Measurements from ENCODE around the gene C9orf40. TPM values are rescaled to one million over a fixed set of nuclear protein-coding genes. Genes with fewer than 3 reads are reported as not detected.

Gene C9orf40
- total RNA-seq (5.1 and 7.5 TPM in 2 replicates), polyA plus RNA-seq (2.1 and 2.2 TPM in 2 replicates), polyA minus RNA-seq (0.85 and 1.2 TPM in 2 replicates), Bru-seq, nascent RNA (percentile 63 among the genes with signal in this experiment), BruChase-seq, experiment 1, labeled RNA remaining after a 6-hour chase (percentile 55 among the genes with signal in this experiment), BruChase-seq, experiment 2, labeled RNA remaining after a 2-hour chase (percentile 57 among the genes with signal in this experiment)
- polyA plus RNA-seq (2011; cell fraction: cytosol; rRNA removed), result 1.5 TPM in 2 replicates
- polyA plus RNA-seq (2011; cell fraction: nucleus; rRNA removed), result 0.60 and 1.5 TPM in 2 replicates
- polyA plus RNA-seq (2012), result 3.8 and 4.6 TPM in 2 replicates
- 17.9 TPM for polyA minus RNA-seq (2011; cell fraction: cytosol; rRNA and poly(A)+ RNA removed)
- polyA minus RNA-seq (2011; cell fraction: nucleus; rRNA and poly(A)+ RNA removed), result 0.38 and 0.53 TPM in 2 replicates
- long read RNA-seq, transcript C9orf40-201 (2 exons, 2,327 nt), result major isoform, 42 of 44 reads
- long read RNA-seq, partial matches to known transcripts, result 0 of 44 reads
- long read RNA-seq, other reads (novel, unspliced or antisense), result 2 of 44 reads

GRCh38 chr9:74952201-74953151 is at the start of gene C9orf40:
Gene C9orf40, minus strand, starts transcription at chr9:74952912. Its CDS starts 301 bp downstream, at chr9:74952611.
- CTCF ChIA-PET, result interaction anchor here (0.5 to 3.4 kb wide), 36 partner anchors 8 to 1413 kb away, joined by 3 to 36 read pairs (median 4); partner anchors contain the start of genes CARNMT1, NMRK1, OSTF1 and TRPM6
- Histone ChIP-seq H4K20me1 (replicated peaks; ENCODE audit: control insufficient read depth, extremely low read depth, insufficient read depth, low read length) (no peaks in the 10 kb centered on the region), H3K9me1 (replicated peaks; ENCODE audit: control insufficient read depth, extremely low read depth, insufficient read depth, low read length) (no peaks in the 10 kb centered on the region), H3K9me3 (replicated peaks; ENCODE audit: control insufficient read depth, insufficient read depth, low read length) (no peaks in the 10 kb centered on the region), H2AFZ (ENCODE audit: low read depth, low read length) (peak within 1 kb of the TSS; percentile 81), H3K4me1 (ENCODE audit: control insufficient read depth, extremely low read depth, insufficient read depth, low read length) (peaks cover 4% of the 10 kb centered on the region), H3K36me3 (ENCODE audit: control insufficient read depth in 2 of 2, extremely low read depth in 1 of 2, insufficient read depth in 2 of 2, low read length in 2 of 2) (no peaks in the 10 kb centered on the region), H3K79me2 (ENCODE audit: control insufficient read depth, insufficient read depth, low read length) (peaks cover 2% of the 10 kb centered on the region), H3K4me3 (replicated peaks in 1 of 3; ENCODE audit: insufficient read depth in 1 of 3, low read depth in 1 of 3, low read length in 3 of 3) (peak within 1 kb of the TSS; percentile 60 to 91 (median 61)), H3K4me2 (ENCODE audit: insufficient read depth, low read length) (peak within 1 kb of the TSS; percentile 60), H3K27ac (ENCODE audit: insufficient read depth, low read depth, low read length) (peak within 1 kb of the TSS; percentile 54), H3K9ac (replicated peaks; ENCODE audit: extremely low read depth, insufficient read depth, low read length) (peak within 1 kb of the TSS; percentile 76), H3K27me3 (ENCODE audit: control insufficient read depth in 2 of 2, insufficient read depth in 2 of 2, low read length in 2 of 2) (no peaks in the 10 kb centered on the region)
- peak; percentile 86 for DNase-seq (ENCODE audit: low read depth, low spot score)
- intact Hi-C loops (cut with micrococcal nuclease), result loop anchor here (1.0 to 10.0 kb wide), 7 partner anchors 50 to 212 kb away; partner anchors contain the start of genes CARNMT1 and TRPM6
- dilution Hi-C loops (cut with MboI; ENCODE audit: extremely low pct_ligation_motif_present, low sequenced_read_pairs), result no loop called here
- TF ChIP-seq POLR2AphosphoS5 (IDR thresholded peaks at IDR 0.05; ENCODE audit: insufficient read depth, low read depth, low read length) (peak; percentile 36), CTCF (IDR thresholded peaks at IDR 0.05; ENCODE audit: extremely low read depth in 1 of 2, insufficient read depth in 1 of 2, low read depth in 1 of 2, low read length in 2 of 2) (peak; percentile 86 to 93), MYC (IDR thresholded peaks at IDR 0.05; ENCODE audit: low read depth, low read length) (no peak)
- no TSS peak for BruUV-seq (replicated peaks)
- FAIRE-seq, result peak; percentile 56
- POLR2A ChIA-PET, result interaction anchor here (0.6 to 1.2 kb wide), 3 partner anchors 60 to 1445 kb away, joined by 4 to 7 read pairs (median 4); partner anchors contain the start of gene CARNMT1

Data from endothelial cell of umbilical vein (primary cell).